ENCODE results near the gene PRAMEF18. TPM values are rescaled to one million over a fixed set of nuclear protein-coding genes. Genes with fewer than 3 reads are reported as not detected.

PRAMEF18 gene
- total RNA-seq, 1 donor from 2014 or later: not detected

Other genes with a start within 250 kb of the PRAMEF18 start
- not detected for gene PRAMEF27, start 169.6 kb downstream of the PRAMEF18 start, total RNA-seq
- not detected for gene HNRNPCL3, start 165.4 kb downstream of the PRAMEF18 start, total RNA-seq
- gene PRAMEF25, start 155.4 kb downstream of the PRAMEF18 start, total RNA-seq: not detected
- not detected for gene HNRNPCL2, start 109.3 kb downstream of the PRAMEF18 start, total RNA-seq
- gene PRAMEF26, start 70.1 kb downstream of the PRAMEF18 start, total RNA-seq: not detected
- gene HNRNPCL4, start 60.5 kb downstream of the PRAMEF18 start, total RNA-seq: not detected
- not detected for gene PRAMEF9, start 54.3 kb downstream of the PRAMEF18 start, total RNA-seq
- gene PRAMEF13, start 24.7 kb downstream of the PRAMEF18 start, total RNA-seq: not detected
- gene PRAMEF5, start 28.0 kb upstream of the PRAMEF18 start, total RNA-seq: not detected
- gene PRAMEF8, start 59.0 kb upstream of the PRAMEF18 start, total RNA-seq: not detected
- not detected for gene PRAMEF33, start 77.4 kb upstream of the PRAMEF18 start, total RNA-seq
- gene PRAMEF15, start 89.4 kb upstream of the PRAMEF18 start, total RNA-seq: not detected
- gene PRAMEF14, start 121.0 kb upstream of the PRAMEF18 start, total RNA-seq: not detected
- not detected for gene PRAMEF19, start 145.8 kb upstream of the PRAMEF18 start, total RNA-seq
- not detected for gene PRAMEF17, start 163.5 kb upstream of the PRAMEF18 start, total RNA-seq
- not detected for gene PRAMEF20, start 184.3 kb upstream of the PRAMEF18 start, total RNA-seq